Right renal pelvis (tissue), 4 donors: ENCODE measurements around the gene CYP51A1. TPM values are rescaled to one million over a fixed set of nuclear protein-coding genes. Genes with fewer than 3 reads are reported as not detected.
"Not testable (repeated sequence)": the region's sequence is repeated elsewhere in the genome, so short reads cannot be mapped to it uniquely, and the experiment has no call there.

Experiments
- DNase-seq, 4 donors: peaks; one replicate each; pipeline ENCODE4 v3.0.0-alpha.2; 2013; ENCODE audit warnings: low read depth in 4 of 4, low spot score in 3 of 4, missing footprints in 1 of 4
- polyA plus RNA-seq, 4 donors: library from polyadenylated mRNA; unstranded; fragments of 120-200 nt; gene quantifications; one replicate each; pipeline ENCODE4 v1.2.1, GENCODE V29; 2013; ENCODE audit not compliant: insufficient read length in 4 of 4

The CYP51A1 gene
- polyA plus RNA-seq, 4 donors = 63.1 to 96.0 (median 90.2) TPM

DNA sequence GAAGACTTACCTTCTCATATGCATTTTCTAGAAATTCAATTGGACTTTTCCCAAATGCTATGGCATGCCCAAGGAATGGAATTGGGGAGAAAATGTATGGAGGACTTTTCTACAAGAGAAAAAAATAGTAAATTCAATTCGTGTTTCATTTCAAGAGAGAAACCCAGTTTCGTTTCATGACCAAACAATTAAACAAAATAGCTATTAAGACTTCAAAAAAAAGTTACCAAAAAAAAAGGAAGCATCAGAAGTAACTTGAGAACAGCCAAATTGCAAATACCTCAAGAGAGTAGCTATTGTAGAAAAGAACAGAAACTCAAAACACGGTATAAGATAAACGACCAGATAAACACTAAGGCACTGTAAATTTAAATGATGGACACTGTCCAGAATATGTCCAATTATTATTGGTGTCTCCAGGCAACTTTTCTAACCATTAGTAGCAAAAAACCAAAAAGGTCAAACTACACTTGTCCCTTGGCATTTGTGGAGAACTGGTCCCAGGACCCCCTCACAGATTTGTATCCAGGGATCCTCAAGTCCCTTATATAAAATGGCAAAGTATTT, 2.4 kb downstream of the CYP51A1 start:
- DNase-seq = no peak

DNA sequence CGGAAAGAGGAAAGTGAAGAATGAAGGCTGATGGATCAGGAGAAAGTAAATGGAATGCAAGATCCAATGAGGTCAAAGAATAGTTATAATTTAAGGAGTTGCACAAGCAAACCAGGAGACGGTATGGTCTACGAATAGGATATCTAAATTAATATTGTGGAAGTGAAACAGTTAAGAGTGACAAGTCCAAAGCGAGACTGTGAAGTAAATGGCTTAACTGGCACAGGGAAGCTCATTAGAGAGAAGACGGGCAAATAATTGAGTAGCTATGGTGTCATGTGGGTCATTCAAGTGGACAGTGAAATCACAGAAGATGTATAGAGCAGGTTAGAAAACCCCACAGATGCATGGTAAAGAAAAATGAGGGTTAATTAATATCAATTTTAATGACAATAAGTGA, 3.2 kb downstream of the CYP51A1 start:
- DNase-seq = no peak

DNA sequence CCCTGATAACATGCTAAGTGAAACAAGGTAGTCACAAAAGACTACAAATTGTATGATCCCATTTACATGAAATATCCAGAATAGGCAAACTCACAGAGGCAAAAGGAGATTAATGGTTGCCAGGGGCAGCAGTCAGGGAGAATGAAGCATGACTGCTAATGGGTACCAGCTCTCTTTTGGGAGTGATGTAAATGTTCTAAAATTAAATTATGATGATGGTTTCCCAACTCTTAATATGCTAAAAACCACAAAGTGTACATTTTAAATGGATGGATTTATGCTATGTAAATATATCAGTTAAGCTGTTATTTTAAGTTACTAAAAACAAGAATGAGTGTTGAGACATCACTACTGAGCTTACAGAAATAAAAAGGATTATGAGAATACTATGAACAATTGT, 12.6 kb downstream of the CYP51A1 start:
- DNase-seq = no peak

DNA sequence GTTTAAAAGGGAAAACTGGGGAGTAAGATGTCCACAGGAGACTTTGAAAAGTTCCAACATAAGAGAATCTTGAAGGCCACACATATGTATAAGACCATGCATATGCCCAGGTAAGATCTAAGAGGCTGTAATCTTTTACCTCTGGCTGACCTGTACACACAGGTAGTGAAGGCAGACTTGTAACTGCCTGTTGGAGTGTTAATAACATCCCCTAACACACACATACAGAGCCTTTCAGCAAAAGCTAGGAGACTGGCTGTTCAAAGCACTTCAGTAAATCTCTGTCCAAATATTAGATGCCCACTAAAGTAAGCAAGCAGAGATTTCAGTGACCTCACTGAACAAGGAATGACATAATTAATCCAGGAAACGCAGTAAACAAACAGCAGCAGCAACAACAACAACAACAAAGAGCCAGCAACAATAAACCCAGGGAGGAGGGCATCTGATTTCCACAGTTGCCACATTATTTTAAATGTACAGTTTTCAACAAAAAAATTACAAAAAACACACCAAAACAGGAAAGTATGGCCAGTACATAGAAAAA, 15.0 kb downstream of the CYP51A1 start:
- no peak for DNase-seq

DNA sequence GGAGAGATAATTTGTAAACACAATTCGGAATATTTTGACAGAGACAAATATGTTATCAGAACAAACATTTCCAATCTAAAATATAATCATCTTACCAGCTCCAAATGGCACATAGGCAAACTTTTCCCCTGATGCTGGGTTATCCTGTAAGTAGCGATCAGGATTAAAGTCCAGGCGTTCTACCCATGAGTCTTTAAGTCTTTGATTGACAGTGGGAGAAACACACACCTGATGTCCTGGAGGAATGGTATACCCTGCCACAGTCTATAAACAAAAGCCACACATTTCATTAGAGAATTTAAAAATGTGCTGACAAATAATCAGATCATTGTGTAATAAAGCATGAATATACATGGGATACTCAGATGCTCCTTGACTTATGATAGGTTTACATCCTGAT, 17.3 kb downstream of the CYP51A1 start:
- DNase-seq = no peak

DNA sequence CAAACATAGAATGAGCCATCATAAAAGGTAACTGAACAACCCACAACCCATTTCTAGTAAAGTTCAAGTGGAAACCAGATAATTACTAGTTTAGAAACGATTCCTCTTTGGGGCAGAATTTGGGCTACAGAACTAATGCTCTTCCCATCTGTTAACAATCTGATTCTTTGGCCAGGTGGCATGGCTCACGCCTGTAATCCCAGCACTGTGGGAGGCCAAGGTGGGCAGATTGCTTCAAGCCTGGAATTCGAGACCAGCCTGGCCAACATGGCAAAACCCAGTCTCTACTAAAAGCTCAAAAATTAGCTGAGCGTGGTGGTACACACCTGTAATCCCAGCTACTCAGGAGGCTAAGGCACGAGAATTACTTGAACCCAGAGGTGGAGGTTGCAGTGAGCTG, 18.5 kb downstream of the CYP51A1 start:
- no peak for DNase-seq

DNA sequence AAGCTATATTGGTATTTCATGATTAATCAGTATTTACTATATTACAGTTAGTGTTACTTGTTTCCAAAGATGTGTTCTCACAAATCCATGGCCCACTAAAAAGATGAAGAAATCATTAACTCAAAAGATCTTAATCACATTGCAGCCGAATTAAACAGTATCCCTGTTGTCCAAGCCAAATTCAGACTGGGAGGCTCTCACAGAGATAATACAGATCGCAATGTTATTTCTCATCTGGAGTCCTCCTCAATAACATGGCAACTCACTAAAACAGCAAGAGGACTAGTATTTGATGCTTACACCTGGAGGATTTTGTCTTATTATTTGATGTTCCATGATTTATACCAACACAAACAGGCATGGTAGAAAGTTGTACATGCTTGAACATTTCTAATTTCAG, 23.4 kb downstream of the CYP51A1 start:
- no peak for DNase-seq

DNA sequence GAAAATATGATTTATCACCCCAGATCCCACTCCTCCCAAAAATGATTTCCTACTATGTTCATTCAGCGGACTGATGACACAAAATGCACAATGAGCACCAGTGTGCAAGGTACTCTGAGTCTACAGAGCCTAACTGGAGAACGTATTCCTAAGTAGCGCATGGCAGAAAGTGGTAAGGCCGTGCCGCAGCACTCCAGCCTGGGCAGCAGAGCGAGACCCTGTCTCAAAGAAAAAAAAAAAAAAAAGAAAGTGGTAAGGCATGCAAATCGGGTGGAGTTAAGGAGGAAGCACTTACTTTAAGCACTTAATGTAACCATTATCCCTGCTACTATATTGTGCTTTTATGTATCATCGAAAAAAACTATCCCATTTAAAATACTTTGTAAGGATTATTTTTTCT, 25.5 kb downstream of the CYP51A1 start:
- DNase-seq = no peak

DNA sequence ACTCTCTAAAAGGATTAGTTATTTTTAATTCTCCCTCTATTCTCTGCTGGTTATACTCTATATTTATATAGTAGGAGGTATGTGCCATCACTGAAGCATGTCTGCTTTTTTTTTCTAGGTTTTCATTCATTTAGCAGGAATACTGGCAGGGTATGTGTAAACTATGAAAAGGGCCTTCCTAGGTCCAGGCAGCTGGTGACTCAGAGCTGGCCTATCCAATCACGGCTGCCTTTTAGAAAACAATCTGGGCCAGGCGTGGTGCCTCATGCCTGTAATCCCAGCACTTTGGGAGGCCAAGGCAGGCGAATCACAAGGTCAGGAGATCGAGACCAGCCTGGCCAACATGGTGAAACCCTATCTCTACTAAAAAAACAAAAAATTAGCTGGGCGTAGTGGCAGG, 31.4 kb downstream of the CYP51A1 start:
- DNase-seq = not testable (repeated sequence)

DNA sequence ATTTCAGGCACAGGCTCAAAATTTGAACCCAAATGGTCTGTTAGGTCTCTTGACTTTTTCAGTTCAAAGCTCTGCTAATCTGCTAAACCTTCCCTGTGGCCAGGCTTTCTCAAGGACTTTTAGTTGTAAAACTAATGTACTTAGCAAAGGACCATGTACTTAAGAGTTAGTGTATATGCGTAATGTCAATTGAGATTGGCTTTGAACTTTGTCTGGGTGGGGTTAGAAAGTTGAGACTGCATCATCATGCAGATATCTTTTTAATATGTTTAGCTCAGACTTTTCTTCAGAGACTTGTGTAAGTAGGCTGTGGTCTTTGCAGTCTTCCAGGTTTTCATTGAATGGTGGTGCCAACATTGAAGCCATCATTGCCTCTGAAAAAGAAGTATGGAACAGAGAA, 33.7 kb downstream of the CYP51A1 start:
- no peak for DNase-seq

DNA sequence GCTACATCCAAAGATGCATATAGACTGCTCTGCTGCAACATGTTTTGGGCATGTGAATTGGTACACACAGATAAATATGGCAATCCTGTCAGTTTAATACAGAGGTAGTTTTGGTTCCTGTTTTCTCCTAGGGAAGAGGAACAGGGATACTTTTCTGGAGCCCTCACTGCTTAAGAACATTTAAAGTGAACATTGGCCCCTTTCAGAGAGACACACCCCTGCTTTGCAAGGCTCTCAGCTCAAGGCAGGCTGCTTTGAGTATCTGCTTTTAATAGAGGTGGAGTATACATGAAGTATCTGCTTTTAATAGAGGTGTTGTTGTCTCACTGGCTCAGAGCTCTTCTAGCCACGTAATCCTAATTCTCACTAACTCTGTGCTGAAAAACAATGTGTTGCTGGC, 38.9 kb downstream of the CYP51A1 start:
- no peak for DNase-seq

DNA sequence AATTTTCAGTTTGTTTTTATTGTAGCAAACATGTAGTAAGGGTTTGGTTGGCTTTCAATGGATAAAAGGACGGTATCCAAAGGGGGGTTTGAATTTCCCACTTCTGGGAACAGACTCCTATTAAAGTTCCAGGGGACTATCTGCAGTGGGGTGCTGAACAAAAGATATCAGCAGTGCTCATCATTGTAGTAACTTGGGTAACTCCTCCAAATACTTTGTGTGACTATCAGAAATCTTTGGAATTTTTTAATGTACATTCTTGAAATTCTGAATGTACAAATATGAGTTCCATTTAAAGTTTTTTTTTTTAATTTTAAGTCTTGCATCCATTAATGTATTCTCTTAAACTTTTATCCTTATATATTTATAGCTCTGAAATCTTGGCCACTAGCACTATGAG, 42.1 kb downstream of the CYP51A1 start:
- no peak for DNase-seq

DNA sequence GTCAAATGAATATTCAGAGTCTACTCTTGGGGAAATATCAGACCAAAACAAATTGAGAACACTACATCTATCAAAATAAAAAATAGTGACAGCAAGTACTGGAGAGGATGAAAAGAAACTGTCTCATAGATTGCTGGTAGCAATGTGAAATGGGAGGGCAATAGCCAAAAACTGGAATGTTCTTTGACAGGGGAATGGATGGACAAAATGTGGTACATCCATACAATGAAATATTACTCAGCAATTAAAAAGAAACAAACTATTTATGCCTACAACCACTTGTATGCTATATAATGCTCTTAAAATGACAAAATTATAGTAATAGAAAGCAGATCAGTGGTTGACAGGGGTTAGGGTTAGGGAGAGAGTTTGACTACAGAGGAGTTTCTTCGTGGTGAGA, 46.0 kb downstream of the CYP51A1 start:
- no peak for DNase-seq

DNA sequence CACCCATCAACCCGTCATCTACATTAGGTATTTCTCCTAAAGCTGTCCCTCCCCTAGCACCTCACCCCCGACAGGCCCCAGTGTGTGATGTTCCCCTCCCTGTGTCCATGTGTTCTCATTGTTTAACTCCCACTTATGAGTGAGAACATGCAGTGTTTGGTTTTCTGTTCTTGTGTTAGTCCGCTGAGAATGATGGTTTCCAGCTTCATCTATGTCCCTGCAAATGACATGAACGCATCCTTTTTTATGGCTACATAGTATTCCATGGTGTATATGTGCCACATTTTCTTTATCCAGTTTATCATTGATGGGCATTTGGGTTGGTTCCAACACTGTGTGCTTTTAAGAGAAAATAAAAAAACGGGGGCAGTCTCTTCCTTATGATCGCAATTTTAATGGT, 50.4 kb downstream of the CYP51A1 start:
- DNase-seq = not testable (repeated sequence)

DNA sequence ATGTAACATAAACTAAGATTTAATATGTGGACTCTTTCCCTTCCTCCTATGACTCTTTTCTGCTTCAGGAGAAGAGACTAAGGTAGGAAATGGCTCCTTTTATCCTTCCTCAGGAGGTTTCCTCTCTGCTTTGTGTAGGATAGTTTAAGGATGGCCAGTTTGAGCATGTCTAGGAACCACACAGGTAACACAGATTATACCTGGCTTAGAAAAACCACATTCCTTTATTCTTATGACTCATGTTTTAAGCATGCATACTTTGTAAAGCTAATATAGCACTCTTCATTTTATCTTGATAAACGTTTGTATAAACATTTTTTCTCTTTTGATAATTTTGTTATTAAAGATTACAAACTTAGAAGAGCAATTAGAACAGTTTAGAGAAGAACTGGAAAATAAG, 57.8 kb downstream of the CYP51A1 start:
- DNase-seq = no peak

DNA sequence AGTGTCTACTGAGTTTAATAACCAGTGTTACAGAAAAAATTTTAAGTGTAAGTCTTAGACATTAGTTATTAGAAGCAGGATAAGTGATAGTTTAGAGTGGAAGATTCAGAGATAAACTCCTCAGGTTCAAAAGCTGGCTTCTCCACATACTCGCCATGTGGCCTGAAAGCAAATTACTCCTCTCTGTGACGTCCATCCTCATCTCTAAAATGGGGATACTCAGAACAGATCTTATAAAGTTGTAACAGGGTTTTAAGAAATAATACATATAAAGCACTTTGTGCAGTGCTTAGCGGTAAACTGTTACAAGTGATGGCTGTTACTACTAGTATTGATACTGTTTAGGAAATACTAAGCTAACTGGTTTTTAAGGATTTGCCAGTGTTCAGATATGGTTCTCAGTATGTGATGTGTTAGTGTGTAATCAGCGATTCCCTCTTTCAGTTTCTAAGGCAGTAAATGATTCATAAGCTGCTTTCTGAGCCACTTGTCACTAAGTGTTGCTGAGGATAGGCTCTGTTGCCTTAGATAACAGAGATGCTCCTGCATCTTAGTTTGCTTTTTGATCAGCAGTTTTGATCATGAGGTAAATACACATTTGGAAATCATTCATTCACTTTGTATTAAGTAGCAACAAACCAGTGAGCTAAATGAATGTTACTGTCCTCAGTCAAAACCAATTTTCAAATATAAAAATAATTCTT, 58.7 kb downstream of the CYP51A1 start:
- DNase-seq = no peak

DNA sequence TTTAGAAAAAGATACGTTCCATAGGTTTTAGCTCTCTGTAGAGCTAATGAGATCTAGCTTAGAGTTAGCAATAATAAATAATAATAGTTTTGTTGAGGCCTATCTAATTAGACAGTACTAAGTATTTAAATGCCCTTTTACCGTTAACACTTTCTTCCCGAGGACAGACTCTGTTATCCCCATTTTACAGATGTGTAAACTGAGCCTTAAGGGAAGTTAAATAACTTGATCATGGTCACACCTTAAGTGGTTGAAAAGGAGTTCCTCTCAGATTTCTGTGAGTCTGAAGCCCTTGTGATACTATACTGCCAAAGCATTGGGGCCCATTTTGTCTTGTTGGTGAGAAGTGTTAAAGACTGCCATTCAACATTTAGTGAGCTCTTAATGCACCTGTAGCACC, 61.6 kb downstream of the CYP51A1 start:
- no peak for DNase-seq

DNA sequence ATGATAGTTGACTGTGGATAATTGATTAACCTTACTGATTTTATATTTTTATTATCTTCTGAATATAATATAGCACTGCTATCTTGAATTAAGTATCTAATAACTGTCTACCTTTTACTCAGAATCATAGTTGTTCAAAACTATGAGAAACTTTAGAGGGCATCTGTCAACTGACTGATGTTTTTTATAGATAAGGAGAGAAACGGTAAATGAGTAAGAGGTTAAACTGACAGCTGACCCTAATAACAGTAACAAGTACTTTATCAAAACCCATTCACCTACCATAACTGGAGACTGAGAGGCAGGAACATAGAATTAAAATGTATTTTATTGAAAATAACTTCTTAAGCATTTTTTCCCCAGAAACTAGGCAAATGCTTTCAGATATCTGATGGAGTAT, 62.2 kb downstream of the CYP51A1 start:
- DNase-seq = no peak

DNA sequence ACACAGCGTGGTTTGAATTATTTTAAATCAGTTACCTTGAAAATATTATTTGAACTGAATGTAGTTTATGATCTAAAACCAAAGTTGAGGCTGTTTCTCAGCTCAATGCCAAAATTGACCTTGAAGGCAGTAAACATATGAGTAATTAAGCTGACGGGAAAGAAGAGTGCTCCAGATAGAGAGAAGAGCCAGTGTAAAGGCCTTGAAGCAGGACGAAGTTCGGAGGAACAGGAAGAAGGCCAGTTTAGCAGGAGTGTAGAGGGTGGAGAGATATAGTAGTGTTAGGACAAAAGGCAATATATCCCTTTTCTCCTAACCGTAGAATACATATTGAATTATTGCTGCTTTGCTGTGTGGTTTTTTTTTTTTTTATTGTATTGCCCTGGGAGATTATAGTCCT, 63.2 kb downstream of the CYP51A1 start:
- DNase-seq = no peak

DNA sequence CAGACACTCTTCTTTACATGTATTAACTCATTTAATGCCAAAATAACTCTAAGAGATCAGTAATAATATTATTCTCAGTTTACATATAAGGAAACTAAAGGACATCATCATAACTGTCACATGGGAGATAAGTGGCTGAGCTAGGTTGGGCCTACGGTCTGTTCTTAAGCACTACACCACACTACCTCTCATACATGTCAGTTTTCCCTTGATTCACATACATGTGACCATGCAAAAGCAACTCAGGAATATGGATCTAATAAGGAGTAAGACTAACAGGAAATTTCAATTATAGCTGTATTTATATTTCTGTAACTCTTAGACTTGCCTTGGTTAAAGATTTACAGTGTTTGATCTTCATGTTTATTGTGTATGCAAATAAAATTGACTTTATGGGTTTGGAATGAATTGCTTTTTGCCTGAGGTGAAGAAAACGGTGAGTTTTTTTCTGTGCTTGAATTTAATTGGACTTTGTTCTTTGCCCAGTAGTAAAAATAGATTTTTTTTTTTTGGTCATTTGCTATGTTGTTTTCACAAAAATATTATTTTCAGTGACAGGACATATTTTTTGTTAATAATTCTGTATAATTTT, 69.7 kb downstream of the CYP51A1 start:
- no peak for DNase-seq
